Measurements from ENCODE around the gene RIN3.

The RIN3 gene

GRCh38 chr14:92473969-92474535 is 39.5 kb upstream of the RIN3 start:
- in situ Hi-C loops (cut with HindIII; ENCODE audit: low sequenced_read_pairs) = no loop called here
- H3K4me3 ChIP-seq (ENCODE audit: low read depth, low read length) = no peak overlapping the region
- no peak for TF ChIP-seq CTCF (IDR thresholded peaks at IDR 0.05; ENCODE audit: low read depth, low read length, missing control alignments)
- no peak for DNase-seq (ENCODE audit: low read depth)

GRCh38 chr14:92475037-92475436 is 38.5 kb upstream of the RIN3 start:
- no peak for DNase-seq (ENCODE audit: low read depth)
- no peak overlapping the region for H3K4me3 ChIP-seq (ENCODE audit: low read depth, low read length)
- no peak for TF ChIP-seq CTCF (IDR thresholded peaks at IDR 0.05; ENCODE audit: low read depth, low read length, missing control alignments)
- in situ Hi-C loops (cut with HindIII; ENCODE audit: low sequenced_read_pairs) = no loop called here

GRCh38 chr14:92475451-92476187 is 38.0 kb upstream of the RIN3 start:
- no peak for TF ChIP-seq CTCF (IDR thresholded peaks at IDR 0.05; ENCODE audit: low read depth, low read length, missing control alignments)
- no peak overlapping the region for H3K4me3 ChIP-seq (ENCODE audit: low read depth, low read length)
- in situ Hi-C loops (cut with HindIII; ENCODE audit: low sequenced_read_pairs) = no loop called here
- DNase-seq (ENCODE audit: low read depth) = no peak

- no peak for DNase-seq (ENCODE audit: low read depth)
- no peak overlapping the region for H3K4me3 ChIP-seq (ENCODE audit: low read depth, low read length)
- no peak for TF ChIP-seq CTCF (IDR thresholded peaks at IDR 0.05; ENCODE audit: low read depth, low read length, missing control alignments)
- in situ Hi-C loops (cut with HindIII; ENCODE audit: low sequenced_read_pairs) = no loop called here
These were observed 32.7 kb upstream of the RIN3 start for GRCh38 chr14:92480856-92481255.

GRCh38 chr14:92481386-92481785 is 32.2 kb upstream of the RIN3 start:
- TF ChIP-seq CTCF (IDR thresholded peaks at IDR 0.05; ENCODE audit: low read depth, low read length, missing control alignments) = peak; percentile 39

GRCh38 chr14:92481811-92482555 is 31.6 kb upstream of the RIN3 start:
- no peak for DNase-seq (ENCODE audit: low read depth)
- in situ Hi-C loops (cut with HindIII; ENCODE audit: low sequenced_read_pairs) = no loop called here
- no peak overlapping the region for H3K4me3 ChIP-seq (ENCODE audit: low read depth, low read length)
- TF ChIP-seq CTCF (IDR thresholded peaks at IDR 0.05; ENCODE audit: low read depth, low read length, missing control alignments) = no peak

More at GRCh38 chr14:92481386-92481785, 32.2 kb upstream of the RIN3 start:
- in situ Hi-C loops (cut with HindIII; ENCODE audit: low sequenced_read_pairs) = no loop called here
- DNase-seq (ENCODE audit: low read depth) = peak; percentile 88
- no peak overlapping the region for H3K4me3 ChIP-seq (ENCODE audit: low read depth, low read length)

All from astrocyte of the cerebellum (primary cell).